Right lobe of liver (tissue), 6 donors: ENCODE measurements around the gene SLC30A2. TPM values are rescaled to one million over a fixed set of nuclear protein-coding genes. Genes with fewer than 3 reads are reported as not detected.

Experiments
- ATAC-seq, 4 donors: fragments of 200-7000 bp; cut with Tn5 transposase; one replicate each; pipeline ENCODE4 v1.9.1; 2020; ENCODE audit warnings: mild to moderate bottlenecking in 4 of 4, moderate library complexity in 4 of 4
- DNase-seq, 3 donors: peaks; one replicate each; pipeline ENCODE4 v3.0.0-alpha.2; 2020
- H3K27ac ChIP-seq, 3 donors: fragments of 200-600 bp; one replicate each; pipeline ENCODE4 v1.8.0; 2022
- H3K27me3 ChIP-seq, 2 donors: fragments of 200-600 bp; one replicate each; pipeline ENCODE4 v1.8.0; 2022
- H3K36me3 ChIP-seq, 4 donors: fragments of 200-600 bp; sonication (generic) in 1 of 4; one replicate each; pipeline versions ENCODE4 v1.5.1 to v1.8.0; 2017 to 2022; ENCODE audit warnings: control low read depth in 1 of 4
- H3K4me1 ChIP-seq, 4 donors: fragments of 200-600 bp; sonication (generic) in 1 of 4; one replicate each; pipeline versions ENCODE4 v1.5.1 to v1.8.0; 2017 to 2022; ENCODE audit warnings: control low read depth in 1 of 4
- H3K4me3 ChIP-seq, 3 donors: fragments of 200-600 bp; one replicate each; pipeline ENCODE4 v1.8.0; 2022
- H3K9me3 ChIP-seq, 4 donors: fragments of 200-600 bp; sonication (generic) in 1 of 4; one replicate each; pipeline versions ENCODE4 v1.5.1 to v1.8.0; 2017 to 2022; ENCODE audit warnings: control low read depth in 1 of 4
- POLR2A ChIP-seq: fragments of 450-650 bp; IDR thresholded peaks from one replicate; pipeline ENCODE4 v1.6.1; 2017; ENCODE audit warnings: antibody characterized with exemption, mild to moderate bottlenecking
- WGBS: methylation state at CpG from one replicate; pipeline ENCODE4 v1.1.6; 2018; ENCODE audit warnings: low coverage, low lambda C conversion rate; ENCODE audit not compliant: insufficient coverage; ENCODE audit errors: missing lambda C conversion rate; 5-methylcytosine and 5-hydroxymethylcytosine counted together
- intact Hi-C, 2 donors: fragments of 100-400 bp; cut with DNase I; formaldehyde crosslinking; loops; one replicate each; pipeline versions ENCODE4 v1.11.2 to v1.14.1; 2022
- total RNA-seq, 6 experiments: library from RNA; depleted of rRNA in 2 of 6; stranded (reverse); fragments of >200 nt in 2 of 6; fragmentation: NEBNext Ultra II Directional in 3 of 6; extraction: Animal tissue kit (Norgen Biotek cat#: 25700) in 3 of 6; gene quantifications; one replicate each; pipeline versions ENCODE4 v1.1.0 to v1.2.4, GENCODE V29; 2016 to 2023
- TF ChIP-seq, protein P1 (sequence below), 4 donors: fragments of 200-600 bp in 3 of 4; fragments of 450-650 bp in 1 of 4; IDR thresholded peaks; one replicate each; pipeline versions ENCODE4 v1.5.1 to v1.8.0; 2016 to 2022; ENCODE audit warnings: antibody characterized with exemption in 4 of 4, mild to moderate bottlenecking in 2 of 4
- donor health status: DM: no; HTN: yes; CAD: no.
- donor health status: DM: no; HTN: no; CAD: no.
- donor health status: DM: no; HTN: no; CAD: no.
- donor health status: DM: no; HTN: yes; CAD: no.
- donor health status: DM: no; HTN: yes; CAD: no.

The SLC30A2 gene
- total RNA-seq, 6 experiments from 2014 or later, result 0.07 to 0.31 (median 0.22) TPM; not detected in 1

DNA sequence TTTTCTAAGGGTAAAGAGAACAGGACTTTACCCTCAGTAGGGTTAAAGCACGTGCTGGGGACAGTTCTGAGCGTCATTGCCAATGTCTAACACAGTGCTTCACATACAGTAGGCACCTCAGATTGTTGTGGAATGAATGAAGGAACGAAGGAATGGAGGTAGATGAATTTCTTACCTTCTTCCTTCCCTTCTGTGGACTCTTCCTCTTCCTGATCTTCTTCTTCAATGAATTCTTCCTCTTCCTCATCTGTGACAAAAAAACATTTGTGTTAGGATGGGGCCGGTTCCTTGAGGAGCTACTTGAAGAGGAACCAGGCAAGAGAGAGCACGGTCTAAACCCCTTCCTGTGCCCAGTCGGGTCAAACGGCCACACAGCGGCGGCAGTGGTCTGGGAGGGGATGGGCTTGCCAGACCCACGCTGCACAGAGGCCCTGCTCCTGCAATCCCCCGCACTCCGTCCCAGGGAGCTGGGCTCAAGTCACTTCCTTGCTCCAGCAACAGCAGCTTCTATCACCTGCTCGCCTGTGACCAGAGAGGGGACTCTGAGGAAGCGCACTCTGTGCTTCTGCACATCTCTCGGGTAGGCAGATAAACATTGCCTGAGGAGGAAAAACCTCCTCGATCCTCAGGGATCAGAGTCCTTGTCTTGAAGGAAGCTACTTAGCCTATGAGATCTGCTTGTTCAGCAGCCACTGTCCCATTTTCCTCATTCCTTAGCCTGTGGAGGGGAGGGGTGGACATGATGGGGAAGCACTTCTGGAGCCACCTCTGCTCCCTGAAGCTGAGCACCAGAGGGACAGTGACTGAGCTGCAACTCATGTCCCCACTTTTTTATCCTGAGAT lies 8.0 kb upstream of the SLC30A2 start:
- no peaks in the 10 kb centered on the region for H3K9me3 ChIP-seq
- DNase-seq (no peak), ATAC-seq (peak in 3 of 4 donors; percentile 25 to 45 (median 38))
- H3K36me3 ChIP-seq, result no peaks in the 10 kb centered on the region
- no peaks in the 10 kb centered on the region for H3K4me1 ChIP-seq
- H3K27ac ChIP-seq, result no peak overlapping the region
- H3K4me3 ChIP-seq, result no peak overlapping the region
- no peak for TF ChIP-seq POLR2A
- TF ChIP-seq, protein P1, sequence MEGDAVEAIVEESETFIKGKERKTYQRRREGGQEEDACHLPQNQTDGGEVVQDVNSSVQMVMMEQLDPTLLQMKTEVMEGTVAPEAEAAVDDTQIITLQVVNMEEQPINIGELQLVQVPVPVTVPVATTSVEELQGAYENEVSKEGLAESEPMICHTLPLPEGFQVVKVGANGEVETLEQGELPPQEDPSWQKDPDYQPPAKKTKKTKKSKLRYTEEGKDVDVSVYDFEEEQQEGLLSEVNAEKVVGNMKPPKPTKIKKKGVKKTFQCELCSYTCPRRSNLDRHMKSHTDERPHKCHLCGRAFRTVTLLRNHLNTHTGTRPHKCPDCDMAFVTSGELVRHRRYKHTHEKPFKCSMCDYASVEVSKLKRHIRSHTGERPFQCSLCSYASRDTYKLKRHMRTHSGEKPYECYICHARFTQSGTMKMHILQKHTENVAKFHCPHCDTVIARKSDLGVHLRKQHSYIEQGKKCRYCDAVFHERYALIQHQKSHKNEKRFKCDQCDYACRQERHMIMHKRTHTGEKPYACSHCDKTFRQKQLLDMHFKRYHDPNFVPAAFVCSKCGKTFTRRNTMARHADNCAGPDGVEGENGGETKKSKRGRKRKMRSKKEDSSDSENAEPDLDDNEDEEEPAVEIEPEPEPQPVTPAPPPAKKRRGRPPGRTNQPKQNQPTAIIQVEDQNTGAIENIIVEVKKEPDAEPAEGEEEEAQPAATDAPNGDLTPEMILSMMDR (IDR thresholded peaks at IDR 0.05), result no peak
- intact Hi-C loops, result no loop called here
- H3K27me3 ChIP-seq, result no peaks in the 10 kb centered on the region
- 24% methylated on average over 12 of the region's 16 CpGs for WGBS

DNA sequence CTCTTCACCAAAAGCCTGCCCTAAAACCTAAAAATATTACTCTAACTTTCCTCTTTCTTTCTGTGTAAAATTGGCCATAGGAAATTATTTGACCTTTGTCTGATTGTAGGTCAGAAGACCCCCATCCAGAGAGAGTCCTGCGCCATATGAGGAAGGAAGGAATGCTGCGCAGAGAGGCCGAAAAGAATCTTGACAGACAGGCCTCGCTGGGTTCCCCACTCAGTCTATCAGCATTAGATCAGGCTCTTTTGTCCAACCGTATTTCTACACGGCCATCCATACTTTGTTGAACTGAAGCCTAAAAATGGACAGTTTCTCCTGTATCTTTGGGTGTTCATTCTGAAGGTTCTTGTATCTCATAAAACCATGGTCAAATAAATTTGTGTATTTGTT lies 4.3 kb upstream of the SLC30A2 start:
- no peak overlapping the region for H3K27ac ChIP-seq
- peaks cover 0 to 11% (median 0%) of the 10 kb centered on the region in 4 donors for H3K4me1 ChIP-seq
- intact Hi-C loops, result no loop called here
- H3K36me3 ChIP-seq, result no peaks in the 10 kb centered on the region
- H3K27me3 ChIP-seq, result peaks cover 6 to 21% of the 10 kb centered on the region in 2 donors
- H3K4me3 ChIP-seq, result no peak overlapping the region
- DNase-seq (no peak), ATAC-seq (no peak)
- H3K9me3 ChIP-seq, result no peaks in the 10 kb centered on the region
- TF ChIP-seq, protein P1 (IDR thresholded peaks at IDR 0.05), result no peak
- TF ChIP-seq POLR2A, result no peak
- WGBS, result 91% methylated on average over 6 of the region's 6 CpGs

DNA sequence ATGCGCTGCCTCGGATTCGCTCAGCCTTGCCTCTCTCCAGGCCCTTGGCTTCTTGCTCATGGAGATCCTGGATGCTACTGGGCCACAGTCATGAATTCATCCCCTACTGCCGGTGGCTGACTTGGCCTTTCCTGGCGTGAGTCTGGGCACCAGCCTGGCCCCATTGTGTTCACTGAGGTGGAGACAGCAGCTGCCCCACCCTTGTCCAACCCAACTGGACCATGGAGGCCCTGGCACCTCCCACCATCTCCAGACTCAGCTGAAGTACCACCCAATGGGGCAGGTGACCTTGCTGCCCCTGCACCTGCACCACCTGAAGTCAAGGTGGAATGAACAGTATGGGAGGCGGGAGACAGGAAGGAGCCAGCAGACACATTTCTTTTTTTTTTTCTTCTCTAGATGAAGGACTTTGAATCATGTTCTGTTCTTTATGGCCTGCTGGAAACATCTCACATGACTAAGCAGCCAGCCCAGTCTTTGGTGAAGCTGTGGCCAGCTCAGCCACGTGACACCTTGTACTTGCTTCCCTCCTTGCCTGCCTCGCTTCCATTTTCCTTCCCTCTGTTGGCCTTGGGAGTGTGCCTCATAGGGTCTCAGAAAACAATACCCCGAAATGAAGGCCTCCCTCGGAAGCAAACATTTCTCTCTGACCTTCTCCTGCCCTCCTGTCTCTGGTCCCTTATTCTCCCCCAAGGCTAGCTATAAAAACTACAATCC lies 3.8 kb upstream of the SLC30A2 start:
- peaks cover 6 to 25% of the 10 kb centered on the region in 2 donors for H3K27me3 ChIP-seq
- H3K4me3 ChIP-seq, result no peak overlapping the region
- peaks cover 0 to 11% (median 0%) of the 10 kb centered on the region in 4 donors for H3K4me1 ChIP-seq
- DNase-seq, result no peak
- H3K9me3 ChIP-seq, result no peaks in the 10 kb centered on the region
- 65% methylated on average over 9 of the region's 10 CpGs for WGBS
- intact Hi-C loops, result no loop called here
- H3K27ac ChIP-seq, result no peak overlapping the region
- TF ChIP-seq, protein P1 (IDR thresholded peaks at IDR 0.05), result no peak
- TF ChIP-seq POLR2A, result no peak
- ATAC-seq, result peak in 2 of 4 donors; percentile 22 to 33
- no peaks in the 10 kb centered on the region for H3K36me3 ChIP-seq

DNA sequence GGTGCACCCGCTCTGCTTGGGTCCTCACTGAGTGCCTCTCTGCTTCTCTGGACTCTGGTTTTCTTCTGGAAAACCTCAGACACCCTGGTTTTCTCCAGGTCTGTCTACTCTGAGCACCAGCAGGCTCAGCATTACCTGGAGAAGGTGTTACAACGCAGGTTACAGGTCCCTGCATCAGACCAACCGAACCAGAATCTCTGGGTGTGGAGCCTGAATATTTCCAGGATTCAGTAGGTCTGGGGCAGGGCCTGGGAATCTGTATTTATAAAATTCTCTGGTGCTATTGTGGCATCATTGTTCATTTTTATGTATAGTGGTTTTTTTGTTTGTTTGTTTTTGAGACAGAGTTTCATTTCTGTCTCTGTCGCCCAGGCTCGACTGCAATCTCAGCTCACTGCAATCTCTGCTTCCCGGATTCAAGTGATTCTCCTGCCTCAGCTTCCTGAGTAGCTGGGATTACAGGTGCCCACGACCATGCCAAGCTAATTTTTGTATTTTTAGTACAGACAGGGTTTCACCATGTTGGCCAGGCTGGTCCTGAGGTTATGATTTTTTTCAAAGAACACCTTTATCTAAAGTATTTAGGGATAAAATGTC lies 1.5 kb upstream of the SLC30A2 start:
- H3K27me3 ChIP-seq, result peaks cover 6 to 25% of the 10 kb centered on the region in 2 donors

More for the DNA sequence above, 1.5 kb upstream of the SLC30A2 start:
- DNase-seq (no peak), ATAC-seq (no peak)
- Histone ChIP-seq H3K36me3 (no peaks in the 10 kb centered on the region), H3K4me1 (peaks cover 0 to 11% (median 0%) of the 10 kb centered on the region in 4 donors), H3K9me3 (no peaks in the 10 kb centered on the region), H3K4me3 (no peak overlapping the region), H3K27ac (no peak overlapping the region)
- 51% methylated on average over 4 of the region's 7 CpGs for WGBS
- TF ChIP-seq, protein P1 (IDR thresholded peaks at IDR 0.05), result no peak
- no peak for TF ChIP-seq POLR2A
- intact Hi-C loops, result no loop called here
